SK-N-SH (cell line): ENCODE data around the gene PRPF4.

ENCODE experiments used
- FOSL2 ChIP-seq: IDR thresholded peaks from 2 replicates; pipeline ENCODE4 v1.4.0; 2012; ENCODE audit warnings: low read depth, mild to moderate bottlenecking, moderate library complexity, borderline replicate concordance
- RAD21 ChIP-seq: IDR thresholded peaks from 2 replicates; pipeline ENCODE4 v1.6.1; 2012; ENCODE audit warnings: mild to moderate bottlenecking, low read length
- RFX5 ChIP-seq: IDR thresholded peaks from 2 replicates; pipeline ENCODE4 v1.6.1; 2012; ENCODE audit warnings: mild to moderate bottlenecking, improper control_type of control experiment, low read length
- TAF1 ChIP-seq: IDR thresholded peaks from 2 replicates; pipeline ENCODE4 v1.6.1; 2012; ENCODE audit warnings: low read depth, mild to moderate bottlenecking, low read length, moderate library complexity, borderline replicate concordance
- TF ChIP-seq, protein P1 (sequence below): fragments of 200-600 bp; sonication (generic); IDR thresholded peaks from 2 replicates; pipeline ENCODE4 v1.6.1; 2017; ENCODE audit warnings: antibody characterized with exemption, mild to moderate bottlenecking, moderate library complexity
- TF ChIP-seq, protein P2 (sequence below): IDR thresholded peaks from 2 replicates; pipeline ENCODE4 v1.4.0; 2012; ENCODE audit warnings: low read depth, borderline replicate concordance
- TF ChIP-seq, protein P3 (sequence below): IDR thresholded peaks from 2 replicates; pipeline ENCODE4 v1.4.0; 2012; ENCODE audit warnings: low read depth
- TF ChIP-seq, protein P4 (sequence below): IDR thresholded peaks from 2 replicates; pipeline ENCODE4 v1.6.1; 2012; ENCODE audit warnings: mild to moderate bottlenecking, low read depth, low read length, moderate library complexity
- TF ChIP-seq, protein P5 (sequence below): fragments of 150-350 bp; IDR thresholded peaks from 2 replicates; pipeline ENCODE4 v1.6.1; 2016; ENCODE audit warnings: mild to moderate bottlenecking, low read depth, low read length

DNA sequence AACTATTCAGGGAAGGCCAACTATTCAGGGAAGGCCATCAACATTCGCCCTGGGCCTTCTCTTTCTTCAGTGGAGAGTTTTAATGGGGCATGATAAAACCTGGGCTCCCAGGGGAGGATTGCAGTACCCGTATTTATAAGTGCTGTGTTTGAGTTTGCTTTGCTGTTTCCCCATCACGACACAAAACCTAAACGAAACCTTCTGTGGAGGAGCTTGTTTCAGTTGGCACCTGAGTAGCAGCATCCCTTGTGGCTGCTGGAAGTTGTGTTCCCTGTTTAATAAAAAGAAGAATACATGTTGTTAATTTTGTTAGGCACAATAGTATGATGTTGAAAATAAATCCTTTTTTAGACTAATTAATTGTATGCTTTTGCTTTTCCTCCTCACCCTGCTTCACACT is 56.3 kb downstream of the PRPF4 start:
- TF ChIP-seq RFX5 (no peak), RAD21 (no peak), FOSL2 (no peak), TAF1 (no peak)
- TF ChIP-seq, protein P1, sequence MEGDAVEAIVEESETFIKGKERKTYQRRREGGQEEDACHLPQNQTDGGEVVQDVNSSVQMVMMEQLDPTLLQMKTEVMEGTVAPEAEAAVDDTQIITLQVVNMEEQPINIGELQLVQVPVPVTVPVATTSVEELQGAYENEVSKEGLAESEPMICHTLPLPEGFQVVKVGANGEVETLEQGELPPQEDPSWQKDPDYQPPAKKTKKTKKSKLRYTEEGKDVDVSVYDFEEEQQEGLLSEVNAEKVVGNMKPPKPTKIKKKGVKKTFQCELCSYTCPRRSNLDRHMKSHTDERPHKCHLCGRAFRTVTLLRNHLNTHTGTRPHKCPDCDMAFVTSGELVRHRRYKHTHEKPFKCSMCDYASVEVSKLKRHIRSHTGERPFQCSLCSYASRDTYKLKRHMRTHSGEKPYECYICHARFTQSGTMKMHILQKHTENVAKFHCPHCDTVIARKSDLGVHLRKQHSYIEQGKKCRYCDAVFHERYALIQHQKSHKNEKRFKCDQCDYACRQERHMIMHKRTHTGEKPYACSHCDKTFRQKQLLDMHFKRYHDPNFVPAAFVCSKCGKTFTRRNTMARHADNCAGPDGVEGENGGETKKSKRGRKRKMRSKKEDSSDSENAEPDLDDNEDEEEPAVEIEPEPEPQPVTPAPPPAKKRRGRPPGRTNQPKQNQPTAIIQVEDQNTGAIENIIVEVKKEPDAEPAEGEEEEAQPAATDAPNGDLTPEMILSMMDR, result no peak
- TF ChIP-seq, protein P2, sequence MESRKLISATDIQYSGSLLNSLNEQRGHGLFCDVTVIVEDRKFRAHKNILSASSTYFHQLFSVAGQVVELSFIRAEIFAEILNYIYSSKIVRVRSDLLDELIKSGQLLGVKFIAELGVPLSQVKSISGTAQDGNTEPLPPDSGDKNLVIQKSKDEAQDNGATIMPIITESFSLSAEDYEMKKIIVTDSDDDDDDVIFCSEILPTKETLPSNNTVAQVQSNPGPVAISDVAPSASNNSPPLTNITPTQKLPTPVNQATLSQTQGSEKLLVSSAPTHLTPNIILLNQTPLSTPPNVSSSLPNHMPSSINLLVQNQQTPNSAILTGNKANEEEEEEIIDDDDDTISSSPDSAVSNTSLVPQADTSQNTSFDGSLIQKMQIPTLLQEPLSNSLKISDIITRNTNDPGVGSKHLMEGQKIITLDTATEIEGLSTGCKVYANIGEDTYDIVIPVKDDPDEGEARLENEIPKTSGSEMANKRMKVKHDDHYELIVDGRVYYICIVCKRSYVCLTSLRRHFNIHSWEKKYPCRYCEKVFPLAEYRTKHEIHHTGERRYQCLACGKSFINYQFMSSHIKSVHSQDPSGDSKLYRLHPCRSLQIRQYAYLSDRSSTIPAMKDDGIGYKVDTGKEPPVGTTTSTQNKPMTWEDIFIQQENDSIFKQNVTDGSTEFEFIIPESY, result no peak
- TF ChIP-seq, protein P3, sequence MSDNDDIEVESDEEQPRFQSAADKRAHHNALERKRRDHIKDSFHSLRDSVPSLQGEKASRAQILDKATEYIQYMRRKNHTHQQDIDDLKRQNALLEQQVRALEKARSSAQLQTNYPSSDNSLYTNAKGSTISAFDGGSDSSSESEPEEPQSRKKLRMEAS, result no peak
- TF ChIP-seq, protein P4, sequence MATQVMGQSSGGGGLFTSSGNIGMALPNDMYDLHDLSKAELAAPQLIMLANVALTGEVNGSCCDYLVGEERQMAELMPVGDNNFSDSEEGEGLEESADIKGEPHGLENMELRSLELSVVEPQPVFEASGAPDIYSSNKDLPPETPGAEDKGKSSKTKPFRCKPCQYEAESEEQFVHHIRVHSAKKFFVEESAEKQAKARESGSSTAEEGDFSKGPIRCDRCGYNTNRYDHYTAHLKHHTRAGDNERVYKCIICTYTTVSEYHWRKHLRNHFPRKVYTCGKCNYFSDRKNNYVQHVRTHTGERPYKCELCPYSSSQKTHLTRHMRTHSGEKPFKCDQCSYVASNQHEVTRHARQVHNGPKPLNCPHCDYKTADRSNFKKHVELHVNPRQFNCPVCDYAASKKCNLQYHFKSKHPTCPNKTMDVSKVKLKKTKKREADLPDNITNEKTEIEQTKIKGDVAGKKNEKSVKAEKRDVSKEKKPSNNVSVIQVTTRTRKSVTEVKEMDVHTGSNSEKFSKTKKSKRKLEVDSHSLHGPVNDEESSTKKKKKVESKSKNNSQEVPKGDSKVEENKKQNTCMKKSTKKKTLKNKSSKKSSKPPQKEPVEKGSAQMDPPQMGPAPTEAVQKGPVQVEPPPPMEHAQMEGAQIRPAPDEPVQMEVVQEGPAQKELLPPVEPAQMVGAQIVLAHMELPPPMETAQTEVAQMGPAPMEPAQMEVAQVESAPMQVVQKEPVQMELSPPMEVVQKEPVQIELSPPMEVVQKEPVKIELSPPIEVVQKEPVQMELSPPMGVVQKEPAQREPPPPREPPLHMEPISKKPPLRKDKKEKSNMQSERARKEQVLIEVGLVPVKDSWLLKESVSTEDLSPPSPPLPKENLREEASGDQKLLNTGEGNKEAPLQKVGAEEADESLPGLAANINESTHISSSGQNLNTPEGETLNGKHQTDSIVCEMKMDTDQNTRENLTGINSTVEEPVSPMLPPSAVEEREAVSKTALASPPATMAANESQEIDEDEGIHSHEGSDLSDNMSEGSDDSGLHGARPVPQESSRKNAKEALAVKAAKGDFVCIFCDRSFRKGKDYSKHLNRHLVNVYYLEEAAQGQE, result no peak
- TF ChIP-seq, protein P5, sequence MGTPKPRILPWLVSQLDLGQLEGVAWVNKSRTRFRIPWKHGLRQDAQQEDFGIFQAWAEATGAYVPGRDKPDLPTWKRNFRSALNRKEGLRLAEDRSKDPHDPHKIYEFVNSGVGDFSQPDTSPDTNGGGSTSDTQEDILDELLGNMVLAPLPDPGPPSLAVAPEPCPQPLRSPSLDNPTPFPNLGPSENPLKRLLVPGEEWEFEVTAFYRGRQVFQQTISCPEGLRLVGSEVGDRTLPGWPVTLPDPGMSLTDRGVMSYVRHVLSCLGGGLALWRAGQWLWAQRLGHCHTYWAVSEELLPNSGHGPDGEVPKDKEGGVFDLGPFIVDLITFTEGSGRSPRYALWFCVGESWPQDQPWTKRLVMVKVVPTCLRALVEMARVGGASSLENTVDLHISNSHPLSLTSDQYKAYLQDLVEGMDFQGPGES, result no peak
